Parathyroid adenoma (tissue), 2 donors: Measurements from ENCODE around the gene DEFB116.

Experiments
- H2AFZ ChIP-seq: fragments of 300-600 bp; sonication (generic); one replicate; pipeline ENCODE4 v1.7.0; 2017; ENCODE audit warnings: antibody characterized with exemption, mild to moderate bottlenecking
- H3K27ac ChIP-seq: fragments of 300-600 bp; sonication (generic); one replicate; pipeline ENCODE4 v1.7.0; 2017
- H3K27me3 ChIP-seq: fragments of 300-600 bp; sonication (generic); one replicate; pipeline ENCODE4 v1.7.0; 2017; ENCODE audit warnings: low read length; ENCODE audit not compliant: control insufficient read depth, insufficient read depth
- H3K36me3 ChIP-seq: fragments of 300-600 bp; sonication (generic); one replicate; pipeline ENCODE4 v1.7.0; 2017; ENCODE audit warnings: low read length; ENCODE audit not compliant: control insufficient read depth, insufficient read depth
- H3K4me1 ChIP-seq: fragments of 300-600 bp; sonication (generic); one replicate; pipeline ENCODE4 v1.7.0; 2017; ENCODE audit warnings: control low read depth
- H3K4me2 ChIP-seq: fragments of 300-600 bp; sonication (generic); one replicate; pipeline ENCODE4 v1.7.0; 2017; ENCODE audit warnings: low read length
- H3K4me3 ChIP-seq: fragments of 300-600 bp; sonication (generic); one replicate; pipeline ENCODE4 v1.7.0; 2017; ENCODE audit warnings: low read depth, low read length
- H3K79me2 ChIP-seq: fragments of 300-600 bp; sonication (generic); one replicate; pipeline ENCODE4 v1.7.0; 2017; ENCODE audit warnings: control low read depth
- H3K9ac ChIP-seq: fragments of 300-600 bp; sonication (generic); one replicate; pipeline ENCODE4 v1.7.0; 2017; ENCODE audit warnings: mild to moderate bottlenecking
- H3K9me3 ChIP-seq: fragments of 300-600 bp; sonication (generic); one replicate; pipeline ENCODE4 v1.7.0; 2017; ENCODE audit warnings: low read length; ENCODE audit not compliant: control insufficient read depth
- CTCF ChIP-seq: fragments of 300-600 bp; sonication (generic); IDR thresholded peaks from one replicate; pipeline ENCODE4 v1.7.0; 2017; ENCODE audit warnings: antibody characterized with exemption, mild to moderate bottlenecking
- donor health status: primary hyperparathyroidism.

DEFB116 gene

GRCh38 chr20:31278178-31278577 is 30.2 kb downstream of the DEFB116 start:
- Histone ChIP-seq H3K36me3 (no peaks in the 10 kb centered on the region), H3K4me3 (no peak overlapping the region), H3K4me2 (no peak overlapping the region), H3K9ac (no peak overlapping the region), H3K4me1 (no peaks in the 10 kb centered on the region), H3K79me2 (no peaks in the 10 kb centered on the region), H3K27ac (no peak overlapping the region), H3K9me3 (no peaks in the 10 kb centered on the region), H2AFZ (no peak overlapping the region), H3K27me3 (no peaks in the 10 kb centered on the region)
- TF ChIP-seq CTCF: no peak

- Histone ChIP-seq H3K9me3 (no peaks in the 10 kb centered on the region), H3K36me3 (no peaks in the 10 kb centered on the region), H3K27me3 (no peaks in the 10 kb centered on the region), H3K9ac (no peak overlapping the region), H2AFZ (no peak overlapping the region), H3K27ac (no peak overlapping the region), H3K4me2 (no peak overlapping the region), H3K4me1 (no peaks in the 10 kb centered on the region), H3K4me3 (no peak overlapping the region), H3K79me2 (no peaks in the 10 kb centered on the region)
- no peak for TF ChIP-seq CTCF
Observed at GRCh38 chr20:31274441-31274840, 33.9 kb downstream of the DEFB116 start.

GRCh38 chr20:31260326-31260932 is 48.0 kb downstream of the DEFB116 start:
- Histone ChIP-seq H3K79me2 (no peaks in the 10 kb centered on the region), H3K36me3 (no peaks in the 10 kb centered on the region), H3K4me1 (no peaks in the 10 kb centered on the region), H3K4me2 (no peak overlapping the region), H3K9me3 (no peaks in the 10 kb centered on the region), H3K9ac (no peak overlapping the region), H3K27ac (no peak overlapping the region), H3K27me3 (no peaks in the 10 kb centered on the region), H2AFZ (no peak overlapping the region), H3K4me3 (no peak overlapping the region)
- no peak for TF ChIP-seq CTCF

- Histone ChIP-seq H3K79me2 (no peaks in the 10 kb centered on the region), H3K4me3 (no peak within 1 kb of the TSS), H3K4me1 (no peaks in the 10 kb centered on the region), H3K27ac (no peak within 1 kb of the TSS), H3K9me3 (no peaks in the 10 kb centered on the region), H2AFZ (no peak within 1 kb of the TSS), H3K9ac (no peak within 1 kb of the TSS), H3K36me3 (no peaks in the 10 kb centered on the region), H3K27me3 (no peaks in the 10 kb centered on the region), H3K4me2 (no peak within 1 kb of the TSS)
- no peak for TF ChIP-seq CTCF
Observed at GRCh38 chr20:31257364-31257763, 51.0 kb downstream of the DEFB116 start, which contains the start of gene DEFB115. DEFB115 (plus strand) TSS chr20:31257664; CDS start chr20:31257664, 0 bp downstream.

- H3K27me3 ChIP-seq: no peaks in the 10 kb centered on the region
Observed at GRCh38 chr20:31256959-31257358, 51.4 kb downstream of the DEFB116 start.

More at GRCh38 chr20:31256959-31257358, 51.4 kb downstream of the DEFB116 start:
- no peak for TF ChIP-seq CTCF
- H3K9ac ChIP-seq: no peak overlapping the region
- no peaks in the 10 kb centered on the region for H3K79me2 ChIP-seq
- no peak overlapping the region for H3K4me2 ChIP-seq
- H2AFZ ChIP-seq: no peak overlapping the region
- no peak overlapping the region for H3K4me3 ChIP-seq
- no peaks in the 10 kb centered on the region for H3K9me3 ChIP-seq
- no peaks in the 10 kb centered on the region for H3K4me1 ChIP-seq
- H3K27ac ChIP-seq: no peak overlapping the region
- no peaks in the 10 kb centered on the region for H3K36me3 ChIP-seq
